HG03175 (cell line): ENCODE data around the gene COQ8B.
A peak's percentile ranks its signal among the peaks of the same experiment; 100 is the strongest.

ENCODE experiments used
- ATAC-seq: cut with Tn5 transposase; IDR thresholded peaks from one replicate; pipeline ENCODE4 v1.9.1; 2021; ENCODE audit warnings: mild to moderate bottlenecking, moderate library complexity; ENCODE audit not compliant: unreplicated experiment

The COQ8B gene

DNA sequence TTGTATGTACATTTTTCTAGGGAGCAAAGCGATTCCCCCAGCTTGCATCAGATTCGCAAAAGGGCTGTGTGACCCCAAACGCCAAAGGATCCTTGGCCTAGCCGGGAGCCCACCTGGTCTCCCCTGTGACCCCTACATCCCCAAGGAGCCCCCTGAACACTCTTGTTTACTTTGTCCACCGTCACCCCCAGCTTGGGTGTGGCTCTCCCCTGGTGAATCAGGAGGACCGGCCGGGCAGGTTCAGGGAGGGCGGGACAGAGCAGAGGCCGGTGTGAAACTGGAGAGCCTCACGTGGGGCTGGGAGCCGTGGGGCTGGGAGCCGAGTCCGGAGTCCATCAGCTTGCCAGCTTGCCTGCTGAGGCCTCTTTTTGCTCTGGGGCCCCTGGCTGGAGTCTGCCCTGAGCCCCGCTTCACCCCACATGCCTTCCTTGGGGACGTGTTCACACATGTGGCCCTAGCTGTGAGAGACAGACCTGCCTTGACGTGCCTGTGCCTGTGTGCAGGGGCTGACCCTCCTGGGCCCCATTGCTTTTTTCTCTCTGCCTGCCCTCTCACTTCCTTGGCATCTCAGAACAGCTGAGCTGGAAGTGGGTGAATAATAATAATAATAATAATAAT is 2.2 kb upstream of the COQ8B start:
- no peak for ATAC-seq

DNA sequence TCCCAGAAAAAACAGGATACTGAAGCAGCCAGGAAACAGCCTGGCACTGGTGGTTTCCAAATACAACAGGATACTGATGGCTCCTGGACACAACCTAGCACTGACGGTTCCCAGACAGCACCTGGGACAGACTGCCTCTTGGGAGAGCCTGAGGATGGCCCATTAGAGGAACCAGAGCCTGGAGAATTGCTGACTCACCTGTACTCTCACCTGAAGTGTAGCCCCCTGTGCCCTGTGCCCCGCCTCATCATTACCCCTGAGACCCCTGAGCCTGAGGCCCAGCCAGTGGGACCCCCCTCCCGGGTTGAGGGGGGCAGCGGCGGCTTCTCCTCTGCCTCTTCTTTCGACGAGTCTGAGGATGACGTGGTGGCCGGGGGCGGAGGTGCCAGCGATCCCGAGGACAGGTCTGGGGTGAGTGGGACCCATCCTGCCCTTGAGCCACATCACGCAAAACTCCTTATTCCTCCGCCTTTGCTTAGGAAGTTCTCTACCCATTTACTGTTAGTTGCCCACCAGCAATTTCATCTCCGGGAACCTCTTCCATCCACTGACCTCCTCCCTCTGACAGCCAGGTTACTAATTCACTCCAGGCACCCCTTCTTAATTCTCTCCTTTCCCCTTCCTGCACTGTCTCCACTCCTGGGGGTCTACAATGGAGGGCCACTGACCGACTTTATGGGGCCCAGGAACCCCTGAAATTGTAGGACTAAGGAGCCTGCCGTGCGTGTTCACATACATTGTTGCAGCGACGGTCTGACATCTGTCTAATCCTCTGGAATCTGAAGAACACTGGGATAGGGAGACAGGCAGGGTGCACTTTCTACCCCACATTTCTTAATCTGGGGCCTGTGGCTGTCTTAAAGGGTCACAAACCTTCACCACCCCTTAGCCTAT is 1.4 kb upstream of the COQ8B start:
- ATAC-seq = no peak

DNA sequence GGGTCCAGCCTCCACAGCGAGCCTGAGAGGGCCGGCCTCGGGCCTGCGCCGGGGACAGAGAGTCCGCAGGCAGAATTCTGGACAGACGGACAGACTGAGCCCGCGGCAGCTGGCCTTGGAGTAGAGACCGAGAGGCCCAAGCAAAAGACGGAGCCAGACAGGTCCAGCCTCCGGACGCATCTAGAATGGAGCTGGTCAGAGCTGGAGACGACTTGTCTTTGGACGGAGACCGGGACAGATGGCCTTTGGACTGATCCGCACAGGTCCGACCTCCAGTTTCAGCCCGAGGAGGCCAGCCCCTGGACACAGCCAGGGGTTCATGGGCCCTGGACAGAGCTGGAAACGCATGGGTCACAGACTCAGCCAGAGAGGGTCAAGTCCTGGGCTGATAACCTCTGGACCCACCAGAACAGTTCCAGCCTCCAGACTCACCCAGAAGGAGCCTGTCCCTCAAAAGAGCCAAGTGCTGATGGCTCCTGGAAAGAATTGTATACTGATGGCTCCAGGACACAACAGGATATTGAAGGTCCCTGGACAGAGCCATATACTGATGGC is 716 bp upstream of the COQ8B start:
- ATAC-seq = no peak

DNA sequence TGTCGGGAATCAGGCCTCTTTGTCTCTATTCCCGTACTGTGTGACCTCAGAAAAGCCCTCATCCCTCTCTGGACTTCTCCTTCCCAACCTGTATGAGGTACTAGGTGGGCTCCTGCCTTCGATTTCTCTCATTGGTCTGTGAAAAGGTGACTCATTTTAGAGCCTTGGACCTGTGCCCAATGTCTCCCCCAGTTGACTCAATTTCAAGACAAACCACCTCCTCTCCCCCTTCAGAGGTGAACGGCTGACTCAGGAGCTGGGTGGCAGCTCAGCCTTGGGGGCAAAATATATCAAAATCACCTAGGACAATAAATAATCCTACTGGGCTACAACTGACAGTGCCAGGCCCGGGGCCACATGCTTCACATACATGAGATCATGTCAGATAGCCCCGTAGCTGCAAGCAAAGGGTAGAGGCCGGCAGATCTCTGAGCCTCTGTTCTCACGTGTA is 630 bp downstream of the COQ8B start:
- ATAC-seq = no peak

DNA sequence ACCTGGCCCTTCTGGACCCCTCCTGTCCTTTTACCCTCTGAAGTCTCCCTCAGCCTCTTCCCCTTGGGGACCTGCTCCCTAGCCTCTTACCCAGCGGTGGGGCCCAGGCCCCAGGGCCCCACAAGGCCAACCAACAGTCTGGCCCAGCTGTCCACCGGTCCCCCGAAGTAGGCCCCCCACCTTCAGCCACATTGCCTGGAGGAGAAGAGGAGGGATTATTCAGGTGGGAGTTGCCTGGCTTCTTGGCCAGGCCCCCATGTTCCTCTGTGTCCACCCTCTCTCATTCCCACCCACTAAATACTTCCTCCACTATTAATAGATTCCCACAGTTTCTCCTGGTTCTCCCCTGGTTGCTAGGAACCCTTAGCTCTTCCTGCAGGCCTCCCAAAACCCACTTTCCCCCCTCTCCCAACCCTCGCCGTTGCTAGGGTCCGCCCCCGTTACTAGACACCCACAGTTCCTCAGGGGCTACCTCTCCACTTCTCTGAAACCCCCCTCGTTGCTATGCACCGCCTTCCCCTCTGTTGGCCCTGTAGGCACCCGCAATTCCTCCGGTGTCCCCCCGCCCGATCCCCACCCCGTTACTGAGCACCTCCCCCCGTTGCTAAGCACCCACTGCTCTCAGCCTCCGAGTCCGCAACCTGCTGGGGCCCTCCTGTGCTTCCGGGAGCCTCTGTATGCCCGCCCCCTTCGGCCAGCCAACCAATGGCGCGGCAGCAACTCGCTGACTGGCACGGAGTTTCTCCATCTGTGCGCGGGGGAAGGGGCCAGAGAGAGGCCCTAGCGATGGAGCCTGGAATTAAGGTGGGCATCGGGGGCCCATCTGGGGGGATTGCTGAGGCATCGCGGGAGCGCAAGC is 2.0 kb downstream of the COQ8B start:
- ATAC-seq = peak; percentile 64

DNA sequence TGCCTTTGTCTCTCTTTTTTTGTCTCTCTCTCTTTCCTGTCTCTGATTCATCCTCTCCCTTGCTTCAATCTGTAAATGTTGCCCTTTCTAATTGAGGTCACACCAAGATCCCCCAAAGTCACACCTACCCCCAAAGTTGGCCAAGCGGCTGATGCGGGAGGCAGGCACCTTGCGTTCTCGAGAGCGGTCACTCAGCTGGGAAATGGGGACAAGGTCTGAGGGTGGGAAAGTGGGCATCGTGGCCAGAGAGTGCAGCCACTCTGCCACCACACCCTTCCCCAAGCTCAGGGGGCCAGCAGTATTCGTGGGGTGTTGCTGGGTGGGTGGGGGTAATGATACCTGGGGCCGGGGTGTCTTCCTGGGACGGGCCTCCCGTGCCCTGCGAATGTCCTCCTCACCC is 2.7 kb downstream of the COQ8B start:
- ATAC-seq = no peak

DNA sequence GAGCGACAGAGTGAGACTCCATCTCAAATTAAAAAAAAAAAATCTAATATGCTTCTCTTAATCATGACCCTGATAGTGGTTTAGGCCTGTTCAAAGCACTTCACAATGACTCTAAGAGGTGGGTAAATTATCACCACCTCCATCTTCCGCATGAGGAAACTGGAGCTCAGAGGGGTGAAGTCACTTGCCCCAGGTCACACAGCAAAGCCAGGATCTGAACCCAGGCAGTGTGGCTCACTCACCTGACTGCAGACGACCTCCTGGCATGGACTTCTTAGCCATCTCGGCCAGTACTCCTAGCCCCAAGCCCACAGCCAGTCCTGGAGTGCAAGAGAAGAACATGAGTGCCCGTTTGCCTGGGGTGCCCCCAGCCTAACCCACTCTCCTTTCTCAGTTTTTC is 6.9 kb downstream of the COQ8B start:
- ATAC-seq = no peak

GRCh38 chr19:40707615-40708014 is 9.1 kb downstream of the COQ8B start:
- no peak for ATAC-seq

DNA sequence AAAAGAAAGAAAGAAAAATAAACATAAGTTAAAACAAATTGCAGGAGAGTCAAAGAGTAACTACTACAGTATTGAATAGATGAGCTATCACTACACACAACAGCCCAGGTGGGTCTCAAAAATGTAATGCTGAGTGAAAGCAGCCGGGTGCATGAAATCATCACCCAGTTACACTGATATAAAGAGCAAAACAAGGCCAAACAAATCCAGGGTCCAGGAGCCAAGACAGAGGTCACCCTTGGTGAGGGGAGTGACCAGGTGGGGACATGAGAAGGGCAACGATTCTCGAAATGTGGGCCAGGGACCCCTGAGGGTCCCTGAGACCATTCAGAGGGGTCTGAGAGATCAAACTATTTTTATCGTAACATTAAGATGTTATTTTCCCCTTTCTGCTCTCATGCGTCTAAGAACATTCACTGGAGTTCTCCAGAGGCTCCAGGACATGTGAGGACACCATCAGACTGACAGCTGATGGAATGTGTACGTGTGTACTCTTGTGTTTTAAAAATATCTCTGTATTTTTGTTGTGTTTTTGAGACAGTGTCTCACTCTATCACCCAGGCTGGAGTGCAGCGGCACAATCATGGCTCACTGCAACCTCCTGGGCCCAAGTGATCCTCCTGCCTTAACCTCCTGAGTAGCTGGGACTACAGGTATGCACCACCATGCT is 10.6 kb downstream of the COQ8B start:
- ATAC-seq = no peak

DNA sequence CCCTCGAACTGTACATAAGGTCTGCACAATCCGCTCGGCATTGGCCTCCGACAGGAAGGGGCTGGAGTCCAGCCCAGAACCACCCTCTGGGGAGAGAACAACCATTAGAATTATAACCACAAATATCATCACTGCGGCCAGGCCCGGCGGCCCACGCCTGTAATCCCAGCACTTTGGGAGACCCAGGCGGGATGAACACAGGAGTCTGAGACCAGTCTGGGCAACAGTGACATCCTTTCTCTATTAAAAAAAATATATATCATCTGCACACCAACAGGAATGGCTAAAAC is 11.4 kb downstream of the COQ8B start:
- no peak for ATAC-seq

- ATAC-seq = no peak
These were observed 12.0 kb downstream of the COQ8B start for GRCh38 chr19:40704491-40705361.

DNA sequence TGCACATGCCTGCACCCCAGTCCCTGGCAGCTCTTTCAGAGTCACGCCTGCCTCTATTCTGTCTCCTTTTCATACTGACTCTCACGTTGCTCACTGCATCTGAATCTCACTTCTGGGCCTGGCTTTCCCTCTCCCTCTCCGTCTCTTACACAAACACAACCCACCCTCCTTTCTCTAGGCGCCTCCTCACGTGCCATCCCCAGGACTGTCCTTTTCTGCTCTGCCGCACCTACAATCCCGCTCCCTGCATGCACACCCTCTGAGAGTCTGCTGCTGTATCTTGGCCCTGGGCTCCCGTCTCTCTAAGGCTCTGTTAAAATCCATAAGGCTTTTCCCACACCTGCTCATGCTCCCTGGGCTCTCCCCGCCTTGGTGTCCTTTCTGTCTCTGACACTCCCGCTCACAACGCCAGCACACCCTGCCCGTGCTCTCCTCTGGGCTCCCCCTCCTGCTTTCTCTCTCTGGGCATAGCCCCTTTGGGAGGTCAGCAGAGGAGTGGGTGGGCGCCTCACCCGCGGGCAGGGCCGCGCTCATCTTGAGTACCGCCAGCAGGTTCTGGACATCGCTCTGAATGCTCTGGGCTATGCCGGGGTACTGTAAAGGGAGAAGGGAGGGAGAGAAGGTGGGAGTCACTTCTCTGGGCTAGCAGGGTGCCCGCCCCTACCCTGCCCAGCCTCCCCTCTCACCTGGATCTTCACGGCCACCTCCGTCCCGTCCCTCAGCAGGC is 13.5 kb downstream of the COQ8B start:
- ATAC-seq = no peak

- ATAC-seq = no peak
These were observed 14.2 kb downstream of the COQ8B start for GRCh38 chr19:40702337-40703012.

DNA sequence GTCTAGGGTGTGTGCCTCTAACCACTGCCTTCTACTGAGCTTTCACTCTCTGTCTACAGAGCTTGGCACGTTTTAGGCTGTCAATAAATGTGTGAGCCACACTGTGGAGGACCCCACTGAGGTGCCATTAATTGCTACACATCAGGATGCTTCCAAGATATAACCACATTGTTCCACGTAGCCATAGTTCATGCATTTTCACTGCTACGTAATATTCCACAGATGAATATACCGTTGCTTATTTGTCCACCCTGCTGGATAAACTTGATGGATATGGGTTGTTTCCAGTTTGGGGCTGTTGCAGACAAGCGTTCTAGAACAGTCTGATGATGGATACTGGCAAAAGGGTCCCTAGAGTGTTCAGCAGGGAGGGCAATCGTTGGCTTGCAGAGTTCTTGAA is 14.9 kb downstream of the COQ8B start:
- no peak for ATAC-seq

- ATAC-seq = no peak
These were observed 16.6 kb downstream of the COQ8B start for GRCh38 chr19:40700083-40700482.

GRCh38 chr19:40697007-40697406 is 19.7 kb downstream of the COQ8B start:
- ATAC-seq = no peak

DNA sequence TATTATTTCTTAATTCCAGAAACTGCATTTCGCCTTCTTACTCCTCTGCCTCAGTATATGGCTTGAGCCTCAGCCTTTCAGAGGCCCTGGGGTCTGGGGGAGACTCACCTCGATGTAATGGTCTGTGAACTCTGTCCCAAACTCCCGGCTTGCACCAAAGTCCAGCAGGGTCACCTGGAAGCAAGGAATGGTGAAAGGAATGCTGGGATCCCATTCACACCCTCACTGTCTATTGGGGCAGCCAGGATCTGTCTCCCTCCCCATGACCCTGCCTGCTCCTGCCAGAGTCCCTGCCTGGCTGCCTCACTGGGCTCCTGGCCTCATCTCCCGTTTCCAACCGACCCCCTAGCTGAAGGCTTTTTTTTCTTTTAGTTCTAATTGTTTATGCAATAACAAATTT is 20.8 kb downstream of the COQ8B start:
- no peak for ATAC-seq

DNA sequence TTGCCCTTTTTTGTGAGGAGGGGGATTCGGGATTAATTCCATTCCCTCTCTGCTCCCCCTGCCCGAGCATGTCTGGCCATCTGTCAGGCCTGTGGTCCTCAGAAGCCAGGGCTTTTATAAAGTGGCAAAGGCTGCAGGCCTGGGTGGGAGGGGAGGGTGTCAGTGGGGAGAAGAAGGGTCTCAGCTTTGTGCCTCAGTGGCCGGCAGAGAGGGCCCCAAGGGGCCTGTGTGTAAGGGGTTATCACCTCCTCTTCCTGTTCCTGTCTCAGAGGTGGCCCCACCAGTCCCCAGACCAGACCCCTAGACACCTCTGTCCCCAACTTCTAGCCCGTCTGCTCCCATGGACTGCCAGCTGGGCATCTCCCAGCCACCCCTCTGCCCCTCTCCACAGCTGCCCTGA is 22.8 kb downstream of the COQ8B start:
- no peak for ATAC-seq
